Measurements from ENCODE around the gene TCEA3.

Gene TCEA3

GRCh38 chr1:23446661-23447310 lies 22.2 kb upstream of the TCEA3 start:
- FAIRE-seq = no peak

- no peak for FAIRE-seq
Measured at GRCh38 chr1:23444596-23445390, 20.2 kb upstream of the TCEA3 start.

DNA sequence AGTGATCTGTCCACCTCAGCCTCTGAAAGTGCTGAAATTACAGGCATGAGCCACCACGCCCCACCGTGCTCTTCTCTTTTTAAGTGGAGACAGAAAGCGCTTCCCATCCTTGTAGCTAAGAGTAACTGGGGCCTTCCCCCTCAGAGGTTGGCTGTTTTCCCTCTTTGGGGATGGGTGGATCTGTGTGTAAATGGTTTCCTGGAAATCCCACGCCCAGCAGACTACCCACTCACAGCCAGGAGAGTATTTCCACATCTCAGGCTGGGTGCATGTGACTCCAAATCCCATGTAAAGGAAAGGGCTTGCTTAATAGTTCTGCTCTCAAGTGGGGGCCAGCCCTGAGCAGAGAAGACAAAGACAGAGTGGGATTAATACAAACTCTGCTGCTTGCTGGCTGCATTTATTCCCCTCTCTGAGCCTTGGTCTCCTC lies 19.6 kb upstream of the TCEA3 start:
- no peak for FAIRE-seq

GRCh38 chr1:23442751-23443150 lies 18.2 kb upstream of the TCEA3 start:
- no peak for FAIRE-seq

- FAIRE-seq = no peak
Measured at GRCh38 chr1:23441446-23442148, 17.0 kb upstream of the TCEA3 start.

DNA sequence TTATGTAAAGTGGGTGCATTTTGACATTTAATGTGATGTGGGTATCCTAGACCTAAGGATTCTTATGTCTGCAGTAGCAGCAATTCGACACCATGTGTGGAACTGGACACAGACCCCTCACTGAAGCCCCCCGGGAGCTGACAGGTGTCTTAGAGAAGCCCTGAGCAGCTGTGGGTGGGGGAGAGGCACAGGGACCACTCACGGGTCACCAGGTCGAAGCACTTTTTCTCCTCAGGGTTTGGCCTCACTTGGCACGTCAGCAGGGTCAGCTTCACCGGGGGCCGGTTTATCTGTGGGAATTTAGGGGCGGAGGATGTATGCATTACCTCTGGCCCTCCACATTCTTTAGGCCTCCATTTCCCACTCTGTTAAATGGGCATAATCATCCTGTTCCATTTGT lies 14.0 kb upstream of the TCEA3 start:
- no peak for FAIRE-seq

DNA sequence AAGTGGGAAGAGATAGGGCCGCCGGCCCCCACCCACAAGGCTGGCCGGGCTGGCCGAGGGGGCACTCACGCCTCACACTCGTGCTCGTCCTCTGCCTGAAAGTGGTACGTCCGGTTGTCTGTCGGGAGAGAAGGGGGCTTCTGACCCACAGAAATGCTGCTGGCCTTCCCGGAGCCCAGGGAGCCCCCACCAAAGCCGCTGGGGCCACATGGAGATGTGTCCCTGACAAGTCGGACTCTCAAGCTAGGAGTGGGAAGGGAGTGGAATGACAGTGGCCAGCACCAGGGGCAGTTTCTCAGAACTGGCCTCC lies 12.8 kb upstream of the TCEA3 start:
- no peak for FAIRE-seq

DNA sequence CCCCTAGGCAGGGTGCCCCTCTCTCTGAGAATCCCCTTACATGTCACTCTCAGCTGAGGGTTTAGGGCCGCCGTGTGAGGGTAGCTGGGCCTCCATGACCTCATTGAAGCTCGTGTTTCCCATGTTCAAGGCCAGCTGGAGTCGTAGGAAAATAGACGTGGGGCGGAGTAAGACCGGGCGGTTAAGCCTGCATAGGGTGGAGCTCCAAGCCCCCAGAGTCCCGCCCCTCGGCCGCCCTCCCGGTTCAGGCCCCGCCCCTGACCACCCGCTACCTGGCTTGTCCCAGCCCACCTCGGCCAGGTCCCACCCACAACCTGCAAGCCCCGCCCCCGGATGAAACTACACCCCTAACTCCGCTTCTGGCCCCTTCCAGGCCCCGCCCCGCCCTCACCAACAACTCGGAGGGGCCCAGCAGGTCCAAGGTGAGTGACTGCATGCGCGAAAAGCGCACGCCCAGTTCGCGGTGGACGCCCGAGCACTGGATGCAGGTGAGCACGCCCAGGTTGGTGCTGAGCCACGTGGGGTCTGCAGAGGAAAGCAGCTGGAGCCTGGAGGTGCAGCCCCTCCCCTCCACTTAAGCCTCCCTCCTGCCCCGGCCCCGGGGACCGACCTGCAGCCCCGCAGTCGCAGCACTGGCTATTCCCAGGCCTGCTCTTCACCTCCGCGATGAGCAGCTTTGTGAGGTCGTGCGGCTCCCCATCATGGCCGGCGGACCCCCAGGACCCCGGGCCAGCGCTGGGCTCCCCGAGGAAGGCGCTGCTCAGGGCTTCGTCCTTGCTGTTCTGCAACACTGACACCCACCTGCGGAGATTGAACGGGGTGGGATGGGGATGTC lies 12.2 kb upstream of the TCEA3 start:
- no peak for FAIRE-seq

DNA sequence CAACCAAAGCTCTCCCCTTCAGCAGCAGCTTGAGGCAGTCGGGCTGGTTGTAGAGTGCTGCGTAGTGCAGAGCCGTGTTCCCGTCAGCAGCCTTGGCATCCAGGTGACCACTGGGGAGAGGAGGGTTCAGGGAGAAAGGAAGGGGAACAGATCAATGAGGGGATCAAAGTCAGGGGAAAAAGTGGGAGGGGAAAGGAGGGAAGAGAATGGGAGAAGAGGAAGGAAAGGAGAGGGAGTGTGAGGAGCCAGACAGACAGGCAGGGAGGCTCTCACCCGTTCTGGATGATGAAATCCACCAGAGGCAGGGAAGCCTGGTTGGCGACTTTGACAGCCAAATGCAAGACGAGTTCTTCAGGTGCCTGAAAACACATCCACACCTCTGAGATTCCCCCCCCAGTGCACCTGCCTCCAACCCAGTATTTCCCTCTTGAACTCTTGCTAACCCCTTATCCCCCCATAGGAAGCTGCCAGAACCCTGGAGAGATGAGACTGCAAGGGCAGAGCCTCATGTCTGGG lies 9.8 kb upstream of the TCEA3 start:
- no peak for FAIRE-seq

DNA sequence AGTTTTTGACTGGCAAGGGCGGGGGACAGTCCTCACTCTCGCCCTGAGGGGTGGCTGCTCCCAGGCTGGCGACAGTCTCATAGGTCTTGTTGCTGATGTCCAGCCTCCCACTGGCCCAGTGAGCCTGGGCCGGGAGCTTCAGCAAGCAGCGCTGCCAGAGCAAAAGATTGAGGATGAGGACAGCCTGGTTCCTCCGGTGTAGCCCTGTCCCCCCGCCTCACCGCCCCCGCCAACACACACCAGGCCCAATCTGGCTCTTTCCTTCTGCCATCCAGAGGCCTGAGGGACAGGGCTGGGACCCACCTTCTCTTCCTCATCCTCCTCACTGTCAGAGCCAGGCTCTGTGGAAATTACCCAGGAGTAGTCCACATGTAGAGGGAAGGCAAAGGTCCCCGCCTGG lies 8.6 kb upstream of the TCEA3 start:
- no peak for FAIRE-seq

DNA sequence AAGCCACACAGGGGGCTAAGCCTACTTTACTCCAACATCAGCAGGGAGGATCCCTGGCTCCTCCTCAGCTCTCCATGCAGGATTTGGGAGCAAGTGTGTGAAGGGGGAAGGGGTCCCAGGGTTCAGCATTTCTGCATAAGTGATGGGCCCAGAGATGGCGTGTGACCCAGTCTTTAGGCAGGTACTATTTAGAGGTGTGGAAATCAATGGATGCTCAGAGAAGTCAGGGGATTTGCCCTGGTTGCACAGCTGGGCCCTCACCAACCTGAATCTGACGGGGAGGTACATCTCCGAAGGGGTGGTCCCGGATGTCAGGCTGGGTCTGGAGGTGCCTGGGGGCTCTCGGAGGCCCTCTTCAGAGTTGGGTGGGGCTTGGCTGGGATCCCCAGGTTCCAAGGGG lies 6.9 kb upstream of the TCEA3 start:
- no peak for FAIRE-seq

DNA sequence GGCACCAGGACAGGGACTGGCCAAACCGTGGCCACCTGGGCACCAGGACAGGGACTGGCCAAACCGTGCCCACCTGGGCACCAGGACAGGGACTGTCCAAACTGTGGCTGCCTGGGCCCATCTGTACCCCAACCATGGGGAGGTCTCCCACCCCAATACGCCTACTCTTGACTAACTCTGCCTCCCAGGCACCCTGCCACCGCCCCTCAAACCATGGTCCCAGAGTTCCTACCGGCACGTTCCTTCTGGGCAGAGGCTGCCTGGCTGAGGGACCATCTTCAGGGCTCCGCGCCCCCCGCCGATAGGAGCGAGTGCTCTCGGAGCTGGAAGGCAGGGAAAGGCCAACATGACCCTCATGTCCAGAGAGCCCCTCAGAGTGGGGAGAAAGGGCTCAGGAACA lies 6.3 kb upstream of the TCEA3 start:
- FAIRE-seq = no peak

GRCh38 chr1:23428136-23428905 lies 3.8 kb upstream of the TCEA3 start:
- no peak for FAIRE-seq

GRCh38 chr1:23427550-23427949 lies 3.0 kb upstream of the TCEA3 start:
- FAIRE-seq = no peak

DNA sequence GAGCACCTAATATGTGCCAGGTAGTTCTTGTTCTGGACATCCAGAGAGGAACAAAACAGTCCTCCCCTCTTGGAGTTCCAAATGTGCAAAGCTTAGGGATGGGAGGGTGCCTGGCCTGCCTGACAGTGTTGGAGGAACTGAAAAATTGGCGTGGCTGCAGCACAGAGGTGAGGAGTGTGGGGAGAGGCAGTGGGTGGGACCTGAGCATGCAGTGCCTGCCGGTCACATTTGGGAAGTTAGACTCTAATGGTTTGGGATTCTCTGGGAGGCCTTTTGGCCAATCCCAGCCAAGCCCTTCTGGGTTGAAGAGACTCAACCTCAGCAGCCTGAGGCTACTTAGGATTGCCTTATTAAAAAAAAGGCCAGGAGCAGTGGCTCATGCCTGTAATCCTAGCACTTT lies 2.3 kb upstream of the TCEA3 start:
- FAIRE-seq = no peak

DNA sequence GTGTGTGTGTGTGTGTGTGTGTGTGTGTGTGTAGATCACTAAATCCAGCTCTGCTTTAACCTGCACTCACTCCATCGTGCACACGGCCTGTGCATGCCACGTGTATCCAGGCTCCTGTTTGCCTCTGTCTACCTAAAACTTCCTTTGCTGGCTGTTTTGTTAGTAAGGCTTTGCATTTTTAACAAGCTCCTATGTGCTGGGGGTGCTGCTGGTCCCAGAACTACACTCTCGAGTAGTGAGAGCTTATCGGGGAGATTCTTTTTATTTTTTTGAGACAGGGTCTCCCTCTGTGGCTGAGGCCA lies 596 bp upstream of the TCEA3 start:
- FAIRE-seq = no peak

DNA sequence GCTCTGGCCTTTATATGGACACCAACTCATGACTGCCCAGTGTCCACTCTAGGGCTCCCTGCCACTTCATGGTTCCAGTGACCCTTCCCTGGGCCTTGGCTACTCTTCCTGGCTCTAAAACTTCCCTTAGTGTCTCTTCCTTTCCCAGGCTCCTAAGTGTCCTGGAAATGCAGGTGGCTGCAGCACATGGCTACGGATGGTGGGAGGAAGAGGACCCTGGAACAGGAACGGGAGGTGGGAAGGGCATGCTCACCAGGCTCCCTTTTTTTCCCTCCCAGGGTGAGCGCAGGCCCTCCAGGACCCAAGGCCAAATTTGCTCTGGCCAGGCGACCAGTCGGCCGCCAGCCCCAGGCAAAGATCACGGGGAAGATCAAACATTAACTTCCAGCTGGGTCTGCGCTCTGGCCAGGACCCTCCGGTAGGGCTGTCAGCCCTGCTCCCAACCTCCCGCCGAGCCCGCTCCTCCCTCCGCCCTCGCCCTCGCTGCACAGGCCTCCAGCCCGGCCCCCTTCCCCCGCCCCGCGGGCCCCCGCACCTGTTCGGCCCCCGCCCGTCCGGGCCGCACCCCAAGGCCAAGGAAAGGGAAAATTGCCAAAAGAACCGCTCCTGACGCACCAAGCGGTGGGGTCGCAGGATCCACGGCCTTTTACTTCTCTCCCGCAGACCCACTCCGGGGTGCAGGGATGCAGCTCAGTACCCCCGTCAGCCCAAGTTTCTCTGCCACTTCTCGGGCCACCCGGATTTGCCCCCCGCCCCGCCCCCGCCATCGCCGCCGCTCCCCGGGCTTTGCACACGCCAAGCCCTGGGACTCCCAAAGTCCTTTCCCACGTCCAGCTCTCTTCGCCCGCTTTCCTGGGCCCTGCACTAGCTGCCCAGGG lies 894 bp downstream of the TCEA3 start:
- FAIRE-seq = no peak

GRCh38 chr1:23422941-23423340 lies 1.6 kb downstream of the TCEA3 start:
- no peak for FAIRE-seq

- FAIRE-seq = no peak
Measured at GRCh38 chr1:23422241-23422877, 2.2 kb downstream of the TCEA3 start.

GRCh38 chr1:23421753-23422240 lies 2.8 kb downstream of the TCEA3 start:
- no peak for FAIRE-seq

DNA sequence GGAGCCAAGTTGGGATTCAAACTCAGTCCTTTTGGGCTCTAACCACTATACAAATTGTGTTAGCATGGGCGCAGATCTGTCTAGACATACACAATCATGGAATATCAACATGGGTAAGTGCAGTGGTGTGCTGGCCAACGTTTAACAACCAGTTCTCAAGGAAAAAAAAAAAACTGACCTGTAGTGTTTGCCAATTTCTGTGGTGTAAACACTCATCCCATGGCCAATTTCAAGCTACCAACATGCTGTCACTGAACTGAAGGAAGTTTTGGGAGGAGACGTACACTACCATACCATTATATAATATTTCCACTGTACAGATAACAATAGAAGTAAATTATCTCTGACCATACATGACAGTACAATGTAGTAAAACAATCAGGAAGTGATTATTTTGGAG lies 3.2 kb downstream of the TCEA3 start:
- no peak for FAIRE-seq
